B cell (primary cell): ENCODE data around the gene IRX6. TPM values are rescaled to one million over a fixed set of nuclear protein-coding genes. Genes with fewer than 3 reads are reported as not detected.

Source experiments
- ATAC-seq: fragments of 200-7000 bp; cut with Tn5 transposase; one replicate; pipeline ENCODE4 v1.10.0; 2021; ENCODE audit warnings: low read depth, mild to moderate bottlenecking, moderate number of reproducible peaks, moderate library complexity
- CTCF ChIA-PET: fragments of 350-600 bp; sonication (Branson Sonifier 250); formaldehyde crosslinking; loops from one replicate; lab custom pipeline; 2021; ENCODE audit warnings: antibody characterized with exemption, inconsistent platforms; lab: Charles Lee
- POLR2A ChIA-PET: fragments of 350-600 bp; sonication (Branson Sonifier 250); formaldehyde crosslinking; loops from one replicate; lab custom pipeline; 2021; ENCODE audit warnings: antibody characterized with exemption; lab: Charles Lee
- DNase-seq: peaks from one replicate; pipeline ENCODE4 v3.0.0; 2013
- H2AFZ ChIP-seq: 2 replicates; pipeline ENCODE4 v1.6.1; 2012; ENCODE audit warnings: mild to moderate bottlenecking, low read depth, low read length; ENCODE audit not compliant: insufficient read depth, poor library complexity, severe bottlenecking
- H3K27ac ChIP-seq, 2 donors: 1 replicate in 1 of 2; 2 replicates in 1 of 2; pipeline ENCODE4 v1.5.1; 2012 to 2013; ENCODE audit warnings: low read length in 2 of 2, mild to moderate bottlenecking in 2 of 2, moderate library complexity in 1 of 2
- H3K27me3 ChIP-seq, 4 experiments: fragments of 200-600 bp in 1 of 4; sonication (generic) in 1 of 4; replicated peaks in 1 of 4; 1 replicate in 2 of 4; 2 replicates in 2 of 4; pipeline versions ENCODE4 v1.6.1 to v1.7.0; 2013 to 2016; ENCODE audit warnings: low read length in 3 of 4, mild to moderate bottlenecking in 2 of 4, mixed read lengths in 1 of 4, moderate library complexity in 1 of 4; ENCODE audit not compliant: insufficient read depth in 4 of 4, control insufficient read depth in 3 of 4; ENCODE audit errors: control extremely low read depth in 1 of 4
- H3K36me3 ChIP-seq, 2 experiments: replicated peaks in 1 of 2; 1 replicate in 1 of 2; 2 replicates in 1 of 2; pipeline versions ENCODE4 v1.6.1 to v1.7.1; 2013; ENCODE audit warnings: low read length in 1 of 2; ENCODE audit not compliant: insufficient read depth in 2 of 2, control insufficient read depth in 1 of 2; ENCODE audit errors: control extremely low read depth in 1 of 2, extremely low read depth in 1 of 2
- H3K4me1 ChIP-seq, 2 donors: fragments of 200-600 bp in 1 of 2; sonication (generic) in 1 of 2; 1 replicate in 1 of 2; 2 replicates in 1 of 2; pipeline versions ENCODE4 v1.5.1 to v1.6.1; 2013 to 2017; ENCODE audit warnings: low read length in 2 of 2; ENCODE audit not compliant: control insufficient read depth in 2 of 2, insufficient read depth in 2 of 2
- H3K4me2 ChIP-seq: replicated peaks from 2 replicates; pipeline ENCODE3; 2012; ENCODE audit warnings: mild to moderate bottlenecking, low read depth, low read length; ENCODE audit not compliant: poor library complexity, severe bottlenecking
- H3K4me3 ChIP-seq, 5 experiments: fragments of 200-600 bp in 1 of 5; sonication (generic) in 1 of 5; 1 replicate in 3 of 5; 2 replicates in 2 of 5; pipeline versions ENCODE4 v1.5.1 to v1.7.0; 2011 to 2016; ENCODE audit warnings: low read length in 4 of 5, mild to moderate bottlenecking in 4 of 5, low read depth in 2 of 5, control low read depth in 1 of 5, moderate library complexity in 1 of 5; ENCODE audit not compliant: insufficient read depth in 1 of 5; ENCODE audit errors: control extremely low read depth in 1 of 5, extremely low read depth in 1 of 5
- H3K79me2 ChIP-seq: fragments of 200-600 bp; sonication (generic); one replicate; pipeline ENCODE4 v1.6.0; 2016; ENCODE audit warnings: low read length; ENCODE audit not compliant: control insufficient read depth, insufficient read depth
- H3K9ac ChIP-seq: fragments of 200-600 bp; sonication (generic); 2 replicates; pipeline ENCODE4 v1.6.1; 2017; ENCODE audit warnings: mild to moderate bottlenecking, low read length, moderate library complexity
- H3K9me3 ChIP-seq, 3 donors: one replicate each; pipeline versions ENCODE4 v1.6.1 to v1.7.1; 2013; ENCODE audit warnings: low read length in 2 of 3; ENCODE audit not compliant: control insufficient read depth in 2 of 3, insufficient read depth in 1 of 3; ENCODE audit errors: control extremely low read depth in 1 of 3
- H4K20me1 ChIP-seq: 2 replicates; pipeline ENCODE4 v1.6.0; 2012; ENCODE audit warnings: mild to moderate bottlenecking, low read length; ENCODE audit not compliant: insufficient read depth, control insufficient read depth, poor library complexity, severe bottlenecking
- H3K27ac Mint-ChIP-seq: one replicate; pipeline ENCODE4 v1.8.0; 2021; ENCODE audit warnings: mixed read lengths
- H3K27me3 Mint-ChIP-seq: one replicate; pipeline ENCODE4 v1.8.0; 2021; ENCODE audit warnings: mixed read lengths
- H3K4me1 Mint-ChIP-seq: one replicate; pipeline ENCODE4 v1.8.0; 2021; ENCODE audit warnings: mixed read lengths
- H3K4me3 Mint-ChIP-seq: one replicate; pipeline ENCODE4 v1.8.0; 2021; ENCODE audit warnings: mixed read lengths
- H3K9me3 Mint-ChIP-seq: one replicate; pipeline ENCODE4 v1.8.0; 2022; ENCODE audit warnings: mixed read lengths; ENCODE audit not compliant: insufficient read depth
- EZH2 ChIP-seq: IDR thresholded peaks from 2 replicates; pipeline ENCODE4 v1.6.1; 2012; ENCODE audit warnings: borderline replicate concordance, low read depth, mild to moderate bottlenecking, moderate library complexity, low read length; ENCODE audit not compliant: insufficient read depth, poor library complexity, severe bottlenecking
- WGBS: methylation state at CpG from one replicate; pipeline ENCODE4 v1.1.5; 2013; ENCODE audit warnings: missing lambda C conversion rate; ENCODE audit not compliant: insufficient coverage; 5-methylcytosine and 5-hydroxymethylcytosine counted together
- intact Hi-C: fragments of 100-400 bp; cut with micrococcal nuclease; formaldehyde crosslinking; loops from one replicate; pipeline ENCODE4 v1.10.0; 2022
- polyA plus RNA-seq: library from polyadenylated mRNA; depleted of rRNA; stranded (reverse); fragments of >200 nt; gene quantifications from 2 replicates; pipeline ENCODE4 v1.2.3, GENCODE V29; 2012
- total RNA-seq, 2 donors: library from RNA; stranded (reverse); fragments of 120-200 nt in 1 of 2; gene quantifications; 1 replicate in 1 of 2; 2 replicates in 1 of 2; pipeline versions ENCODE4 v1.2.3 to v1.2.4, GENCODE V29; 2013 to 2022
- TF ChIP-seq, protein P1 (sequence below): fragments of 200-600 bp; IDR thresholded peaks from one replicate; pipeline ENCODE4 v1.8.0; 2022; ENCODE audit warnings: antibody characterized with exemption, mild to moderate bottlenecking

The IRX6 gene
- total and polyA plus RNA-seq, 2 donors (not counting 1 experiment from before 2014, with no cell fraction given), result 0.10 to 0.15 TPM

DNA sequence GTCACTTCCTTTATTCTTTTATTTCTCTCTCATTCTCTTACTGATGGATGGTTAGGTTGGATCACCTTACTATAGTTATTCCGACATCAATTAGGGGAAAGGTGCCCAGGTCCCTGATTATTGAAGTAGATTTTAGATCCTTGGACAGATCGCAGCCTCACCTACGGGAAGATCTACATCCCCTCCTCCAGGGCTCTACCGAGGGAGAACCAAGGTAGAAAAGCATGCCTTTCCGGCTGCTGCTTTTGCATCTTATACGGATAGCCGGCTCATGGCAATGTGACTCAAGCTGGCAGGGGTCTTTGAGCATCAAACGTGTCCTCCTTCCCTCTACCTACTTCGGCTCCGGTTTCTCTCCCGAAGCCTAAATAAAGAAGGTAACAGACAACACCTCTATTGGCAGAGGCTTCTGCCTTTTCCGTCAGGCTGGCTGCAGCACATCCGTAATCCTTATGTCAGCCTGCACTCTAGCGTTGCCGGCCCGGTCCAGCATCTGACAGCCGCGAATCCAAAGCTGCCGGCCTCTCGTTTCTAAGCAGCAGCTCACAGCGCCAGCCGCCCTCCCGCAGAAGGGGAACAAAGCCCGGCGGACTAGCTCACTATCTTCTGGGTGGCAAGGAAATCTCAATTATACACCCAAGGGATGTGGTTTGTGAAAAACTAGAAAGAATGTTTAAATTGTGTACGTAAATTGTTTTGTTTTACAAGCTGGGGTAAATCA is 46.9 kb downstream of the IRX6 start:
- Histone ChIP-seq H3K79me2 (no peaks in the 10 kb centered on the region), H3K4me2 (no peak overlapping the region), H3K9me3 (peaks cover 0 to 4% (median 0%) of the 10 kb centered on the region in 3 donors), H3K4me3 (no peak overlapping the region), H3K9ac (no peak overlapping the region), H3K36me3 (no peaks in the 10 kb centered on the region), H3K27ac (no peak overlapping the region), H3K27me3 (peaks cover 0 to 15% (median 11%) of the 10 kb centered on the region in 4 experiments), H2AFZ (peak overlapping the region; percentile 11), H4K20me1 (no peaks in the 10 kb centered on the region), H3K4me1 (peaks cover 3 to 4% of the 10 kb centered on the region in 2 donors)
- intact Hi-C loops, result loop anchor here (5.0 kb wide), 1 partner anchor 1819 kb away; no protein-coding TSS in a partner anchor
- H3K4me1 Mint-ChIP-seq, result peaks cover 6% of the 10 kb centered on the region
- H3K4me3 Mint-ChIP-seq, result peak overlapping the region; percentile 44
- CTCF ChIA-PET, result interaction anchor here (0.9 to 1.8 kb wide), 3 partner anchors 8 to 337 kb away, joined by 3 to 4 read pairs (median 3); no protein-coding TSS in a partner anchor
- peaks cover 40% of the 10 kb centered on the region for H3K27me3 Mint-ChIP-seq
- POLR2A ChIA-PET, result no interaction called here
- DNase-seq, result peak; percentile 31
- H3K27ac Mint-ChIP-seq, result no peak overlapping the region
- no peak for ATAC-seq
- no peaks in the 10 kb centered on the region for H3K9me3 Mint-ChIP-seq
- TF ChIP-seq EZH2, result no peak
- TF ChIP-seq, protein P1, sequence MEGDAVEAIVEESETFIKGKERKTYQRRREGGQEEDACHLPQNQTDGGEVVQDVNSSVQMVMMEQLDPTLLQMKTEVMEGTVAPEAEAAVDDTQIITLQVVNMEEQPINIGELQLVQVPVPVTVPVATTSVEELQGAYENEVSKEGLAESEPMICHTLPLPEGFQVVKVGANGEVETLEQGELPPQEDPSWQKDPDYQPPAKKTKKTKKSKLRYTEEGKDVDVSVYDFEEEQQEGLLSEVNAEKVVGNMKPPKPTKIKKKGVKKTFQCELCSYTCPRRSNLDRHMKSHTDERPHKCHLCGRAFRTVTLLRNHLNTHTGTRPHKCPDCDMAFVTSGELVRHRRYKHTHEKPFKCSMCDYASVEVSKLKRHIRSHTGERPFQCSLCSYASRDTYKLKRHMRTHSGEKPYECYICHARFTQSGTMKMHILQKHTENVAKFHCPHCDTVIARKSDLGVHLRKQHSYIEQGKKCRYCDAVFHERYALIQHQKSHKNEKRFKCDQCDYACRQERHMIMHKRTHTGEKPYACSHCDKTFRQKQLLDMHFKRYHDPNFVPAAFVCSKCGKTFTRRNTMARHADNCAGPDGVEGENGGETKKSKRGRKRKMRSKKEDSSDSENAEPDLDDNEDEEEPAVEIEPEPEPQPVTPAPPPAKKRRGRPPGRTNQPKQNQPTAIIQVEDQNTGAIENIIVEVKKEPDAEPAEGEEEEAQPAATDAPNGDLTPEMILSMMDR, result peak; percentile 27
- 11% methylated on average over 21 of the region's 26 CpGs for WGBS
